WTC11 (cell line): Measurements from ENCODE around the gene RPP14. TPM values are rescaled to one million over a fixed set of nuclear protein-coding genes. Genes with fewer than 3 reads are reported as not detected.

Experiments used
- ATAC-seq: fragments of 200-7000 bp; cut with Tn5 transposase; 2 replicates; pipeline ENCODE4 v1.10.0; 2021; ENCODE audit warnings: mild to moderate bottlenecking, moderate library complexity
- CTCF ChIA-PET: fragments of 300-600 bp; sonication (Branson Sonifier 250); formaldehyde crosslinking; loops from one replicate; lab custom pipeline; 2021; ENCODE audit warnings: antibody characterized with exemption; lab: Charles Lee
- POLR2A ChIA-PET: fragments of 350-600 bp; sonication (Branson Sonifier 250); formaldehyde crosslinking; loops from one replicate; lab custom pipeline; 2021; ENCODE audit warnings: antibody characterized with exemption; lab: Charles Lee
- DNase-seq: peaks from one replicate; pipeline ENCODE4 v3.0.0; 2021; ENCODE audit warnings: low spot score
- H3K27ac Mint-ChIP-seq: 2 replicates; pipeline ENCODE4 v1.8.0; 2021; ENCODE audit warnings: mixed read lengths
- H3K27me3 Mint-ChIP-seq: 2 replicates; pipeline ENCODE4 v1.8.0; 2021; ENCODE audit warnings: low read depth, mild to moderate bottlenecking, moderate library complexity, mixed read lengths
- H3K36me3 Mint-ChIP-seq: 2 replicates; pipeline ENCODE4 v1.8.0; 2021; ENCODE audit warnings: mixed read lengths
- H3K4me1 Mint-ChIP-seq: 2 replicates; pipeline ENCODE4 v1.8.0; 2022; ENCODE audit warnings: mixed read lengths
- H3K4me3 Mint-ChIP-seq: 2 replicates; pipeline ENCODE4 v1.8.0; 2021; ENCODE audit warnings: mild to moderate bottlenecking, moderate library complexity, mixed read lengths
- H3K9me3 Mint-ChIP-seq: 2 replicates; pipeline ENCODE4 v1.8.0; 2021; ENCODE audit warnings: mixed read lengths
- AFF4 ChIP-seq: sonication (generic); formaldehyde crosslinking; IDR thresholded peaks from 2 replicates; pipeline ENCODE4 v1.8.1; 2023; ENCODE audit warnings: mild to moderate bottlenecking, missing genetic modification reagents, borderline replicate concordance
- ARID4B ChIP-seq: sonication (generic); formaldehyde crosslinking; IDR thresholded peaks from 2 replicates; pipeline ENCODE4 v1.8.0; 2023; ENCODE audit warnings: missing genetic modification reagents, mild to moderate bottlenecking, borderline replicate concordance
- ATF3 ChIP-seq: sonication (generic); formaldehyde crosslinking; conservative IDR thresholded peaks from 2 replicates; pipeline ENCODE4 v1.8.1; 2022; ENCODE audit warnings: mild to moderate bottlenecking, missing genetic modification reagents
- CREM ChIP-seq: sonication (generic); formaldehyde crosslinking; IDR thresholded peaks from 2 replicates; pipeline ENCODE4 v1.8.1; 2022; ENCODE audit warnings: mild to moderate bottlenecking, missing genetic modification reagents, moderate library complexity
- GTF2I ChIP-seq: fragments of 250-450 bp; sonication (Bioruptor Pico); conservative IDR thresholded peaks from 2 replicates; pipeline ENCODE4 v1.4.0; 2021; ENCODE audit warnings: mild to moderate bottlenecking
- NR1H2 ChIP-seq: sonication (generic); formaldehyde crosslinking; IDR thresholded peaks from 2 replicates; pipeline ENCODE4 v1.9.0; 2021; ENCODE audit warnings: mild to moderate bottlenecking, moderate library complexity, missing genetic modification reagents
- NR2C2 ChIP-seq: sonication (generic); formaldehyde crosslinking; IDR thresholded peaks from 2 replicates; pipeline ENCODE4 v1.8.0; 2022; ENCODE audit warnings: mild to moderate bottlenecking, missing genetic modification reagents
- NR3C1 ChIP-seq: sonication (generic); formaldehyde crosslinking; conservative IDR thresholded peaks from 2 replicates; pipeline ENCODE4 v1.8.1; 2023; ENCODE audit warnings: low read depth, mild to moderate bottlenecking, missing genetic modification reagents
- PRDM15 ChIP-seq: sonication (generic); formaldehyde crosslinking; IDR thresholded peaks from 2 replicates; pipeline ENCODE4 v1.8.0; 2022; ENCODE audit warnings: missing genetic modification reagents
- STAT6 ChIP-seq: sonication (generic); formaldehyde crosslinking; conservative IDR thresholded peaks from 2 replicates; pipeline ENCODE4 v1.8.1; 2023; ENCODE audit warnings: mild to moderate bottlenecking, low read depth, missing genetic modification reagents, moderate library complexity
- TEAD1 ChIP-seq: sonication (generic); formaldehyde crosslinking; IDR thresholded peaks from 2 replicates; pipeline ENCODE4 v1.8.0; 2022; ENCODE audit warnings: mild to moderate bottlenecking, missing genetic modification reagents
- USF1 ChIP-seq: sonication (generic); formaldehyde crosslinking; IDR thresholded peaks from 2 replicates; pipeline ENCODE4 v1.8.0; 2022; ENCODE audit warnings: mild to moderate bottlenecking, missing genetic modification reagents
- USF2 ChIP-seq: sonication (generic); formaldehyde crosslinking; IDR thresholded peaks from 2 replicates; pipeline ENCODE4 v1.8.1; 2023; ENCODE audit warnings: mild to moderate bottlenecking, missing genetic modification reagents, moderate library complexity
- ZMAT4 ChIP-seq: fragments of 250-450 bp; sonication (Bioruptor Pico); IDR thresholded peaks from 2 replicates; pipeline ENCODE4 v1.9.0; 2021; ENCODE audit warnings: mild to moderate bottlenecking
- ZNF232 ChIP-seq: sonication (generic); formaldehyde crosslinking; IDR thresholded peaks from 2 replicates; pipeline ENCODE4 v1.8.0; 2022; ENCODE audit warnings: mild to moderate bottlenecking, missing genetic modification reagents
- total RNA-seq: library from RNA; stranded (reverse); gene quantifications from 3 replicates; pipeline ENCODE4 v1.2.3, GENCODE V29; 2021

The RPP14 gene
- total RNA-seq, 1 experiment from 2014 or later = 17.9 TPM

- TF ChIP-seq ARID4B (CRISPR knock-in tag) = no peak
- TF ChIP-seq ATF3 (CRISPR knock-in tag) = no peak
Measured at GRCh38 chr3:58361866-58362265, 55.8 kb downstream of the RPP14 start (continued).

- Mint-ChIP-seq H3K4me1 (peaks cover 27% of the 10 kb centered on the region), H3K36me3 (0 out of 2 replicates have a peak, but pooled peaks cover 3% of the 10 kb centered on the region), H3K9me3 (peaks cover 9% of the 10 kb centered on the region), H3K27ac (no peak overlapping the region), H3K4me3 (no peak overlapping the region), H3K27me3 (no peaks in the 10 kb centered on the region)
- ATAC-seq (no peak), DNase-seq (no peak)
- no peak for TF ChIP-seq NR1H2
- TF ChIP-seq TEAD1 (CRISPR knock-in tag) = no peak
- POLR2A ChIA-PET = no interaction called here
- CTCF ChIA-PET = interaction anchor here (0.7 to 0.8 kb wide), 2 partner anchors 59 to 97 kb away, joined by 3 to 4 read pairs; no protein-coding TSS in a partner anchor
Measured at GRCh38 chr3:58366699-58367098, 60.7 kb downstream of the RPP14 start.

GRCh38 chr3:58369038-58369437 lies 63.0 kb downstream of the RPP14 start:
- no peak overlapping the region for H3K4me3 Mint-ChIP-seq
- ChIA-PET POLR2A (no interaction called here), CTCF (interaction anchor here (1.0 to 1.8 kb wide), 3 partner anchors 17 to 63 kb away, joined by 3 to 5 read pairs (median 3); partner anchors contain the start of genes HTD2 and RPP14)
- peak; percentile 26; the same call in 1 of the 2 replicates for ATAC-seq
- peaks cover 9% of the 10 kb centered on the region for H3K9me3 Mint-ChIP-seq
- no peaks in the 10 kb centered on the region for H3K27me3 Mint-ChIP-seq
- no peak for DNase-seq
- H3K36me3 Mint-ChIP-seq = 0 out of 2 replicates have a peak, but pooled peaks cover 3% of the 10 kb centered on the region
- H3K27ac Mint-ChIP-seq = peak overlapping the region; percentile 22; the same call in 1 of the 2 replicates
- peaks cover 27% of the 10 kb centered on the region for H3K4me1 Mint-ChIP-seq
- TF ChIP-seq GTF2I (CRISPR knock-in tag) (no peak), NR2C2 (CRISPR knock-in tag) (no peak), CREM (no peak), USF2 (no peak), ZNF232 (CRISPR knock-in tag) (no peak), PRDM15 (CRISPR knock-in tag) (no peak), STAT6 (CRISPR knock-in tag) (no peak), AFF4 (CRISPR knock-in tag) (no peak), NR3C1 (no peak), ZMAT4 (no peak), USF1 (CRISPR knock-in tag) (no peak)
